Uterus (tissue), 4 donors: ENCODE data around the gene SCN2A. TPM values are rescaled to one million over a fixed set of nuclear protein-coding genes. Genes with fewer than 3 reads are reported as not detected.

Experiments
- DNase-seq, 2 donors: peaks; one replicate each; pipeline ENCODE4 v3.0.0-alpha.2; 2019 to 2020
- H3K27ac ChIP-seq, 2 donors: fragments of 200-600 bp; sonication (generic); 1 replicate in 1 of 2; 2 replicates in 1 of 2; pipeline ENCODE4 v1.5.1; 2016 to 2018
- H3K27me3 ChIP-seq, 2 donors: fragments of 200-600 bp; sonication (generic); one replicate each; pipeline ENCODE4 v1.5.1; 2018 to 2019; ENCODE audit warnings: control low read depth in 1 of 2
- H3K36me3 ChIP-seq, 2 donors: fragments of 200-600 bp; sonication (generic); one replicate each; pipeline ENCODE4 v1.5.1; 2019; ENCODE audit warnings: control low read depth in 1 of 2
- H3K4me1 ChIP-seq, 2 donors: fragments of 200-600 bp; sonication (generic); one replicate each; pipeline ENCODE4 v1.5.1; 2018 to 2019; ENCODE audit warnings: control low read depth in 1 of 2
- H3K4me3 ChIP-seq, 2 donors: fragments of 200-600 bp; sonication (generic); 1 replicate in 1 of 2; 2 replicates in 1 of 2; pipeline ENCODE4 v1.5.1; 2018 to 2019; ENCODE audit warnings: mild to moderate bottlenecking in 1 of 2
- H3K9me3 ChIP-seq, 2 donors: fragments of 200-600 bp; sonication (generic); one replicate each; pipeline ENCODE4 v1.5.1; 2019; ENCODE audit warnings: control low read depth in 1 of 2
- POLR2A ChIP-seq, 2 donors: fragments of 450-650 bp; IDR thresholded peaks; one replicate each; pipeline ENCODE4 v1.6.1; 2016; ENCODE audit warnings: antibody characterized with exemption in 2 of 2, mild to moderate bottlenecking in 1 of 2, moderate library complexity in 1 of 2
- intact Hi-C: fragments of 100-400 bp; cut with DNase I; formaldehyde crosslinking; loops from one replicate; pipeline ENCODE4 v1.15.1; 2023; ENCODE audit warnings: low total_unique reads
- total RNA-seq, 4 donors: library from RNA; depleted of rRNA in 3 of 4; stranded (reverse); fragments of >200 nt in 3 of 4; gene quantifications; one replicate each; pipeline versions ENCODE4 v1.1.0 to v1.2.4, GENCODE V29; 2014 to 2023
- TF ChIP-seq, protein P1 (sequence below), 4 experiments: fragments of 200-600 bp in 2 of 4; fragments of 450-650 bp in 2 of 4; sonication (generic) in 2 of 4; IDR thresholded peaks; one replicate each; pipeline ENCODE4 v1.5.1; 2016 to 2019; ENCODE audit warnings: antibody characterized with exemption in 4 of 4, mild to moderate bottlenecking in 2 of 4, moderate library complexity in 1 of 4
- donor health status: DM: yes; HTN: yes; CAD: no.

Gene SCN2A
- total RNA-seq = 10 to 100 TPM in 1 of 4 donors, 1 to 10 TPM in 1, under 1 TPM in 2; 0.26 to 15.8 (median 1.0) TPM

DNA sequence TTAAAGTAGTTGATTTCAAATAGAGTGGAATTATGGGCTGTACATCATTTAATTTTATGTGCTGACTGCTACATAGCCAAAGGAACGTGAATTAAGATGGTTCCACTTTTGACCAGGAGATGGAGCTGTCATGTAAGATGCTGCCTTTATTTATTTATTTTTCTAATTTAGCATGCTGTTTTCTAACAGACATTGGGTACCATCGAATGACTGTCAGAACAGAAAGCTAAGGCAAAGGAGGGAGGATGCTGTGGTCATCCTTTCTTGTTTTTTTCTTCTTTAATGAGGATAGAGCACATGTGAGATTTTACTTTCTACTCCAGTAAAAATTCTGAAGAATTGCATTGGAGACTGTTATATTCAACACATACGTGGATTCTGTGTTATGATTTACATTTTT lies at the start of gene SCN2A:
TSS of gene SCN2A (plus strand) at position 185 of the 400 bp plus-strand sequence. CDS start 56,410 bp downstream, outside the sequence.
- Histone ChIP-seq H3K4me1 (no peaks in the 10 kb centered on the region), H3K27ac (no peak within 1 kb of the TSS), H3K4me3 (no peak within 1 kb of the TSS), H3K9me3 (no peaks in the 10 kb centered on the region), H3K36me3 (no peaks in the 10 kb centered on the region), H3K27me3 (no peaks in the 10 kb centered on the region)
- TF ChIP-seq, protein P1, sequence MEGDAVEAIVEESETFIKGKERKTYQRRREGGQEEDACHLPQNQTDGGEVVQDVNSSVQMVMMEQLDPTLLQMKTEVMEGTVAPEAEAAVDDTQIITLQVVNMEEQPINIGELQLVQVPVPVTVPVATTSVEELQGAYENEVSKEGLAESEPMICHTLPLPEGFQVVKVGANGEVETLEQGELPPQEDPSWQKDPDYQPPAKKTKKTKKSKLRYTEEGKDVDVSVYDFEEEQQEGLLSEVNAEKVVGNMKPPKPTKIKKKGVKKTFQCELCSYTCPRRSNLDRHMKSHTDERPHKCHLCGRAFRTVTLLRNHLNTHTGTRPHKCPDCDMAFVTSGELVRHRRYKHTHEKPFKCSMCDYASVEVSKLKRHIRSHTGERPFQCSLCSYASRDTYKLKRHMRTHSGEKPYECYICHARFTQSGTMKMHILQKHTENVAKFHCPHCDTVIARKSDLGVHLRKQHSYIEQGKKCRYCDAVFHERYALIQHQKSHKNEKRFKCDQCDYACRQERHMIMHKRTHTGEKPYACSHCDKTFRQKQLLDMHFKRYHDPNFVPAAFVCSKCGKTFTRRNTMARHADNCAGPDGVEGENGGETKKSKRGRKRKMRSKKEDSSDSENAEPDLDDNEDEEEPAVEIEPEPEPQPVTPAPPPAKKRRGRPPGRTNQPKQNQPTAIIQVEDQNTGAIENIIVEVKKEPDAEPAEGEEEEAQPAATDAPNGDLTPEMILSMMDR (IDR thresholded peaks at IDR 0.05) = peak; percentile 26 to 52 (median 40)
- no peak for TF ChIP-seq POLR2A (IDR thresholded peaks at IDR 0.05)
- DNase-seq = no peak
- intact Hi-C loops = no loop called here

DNA sequence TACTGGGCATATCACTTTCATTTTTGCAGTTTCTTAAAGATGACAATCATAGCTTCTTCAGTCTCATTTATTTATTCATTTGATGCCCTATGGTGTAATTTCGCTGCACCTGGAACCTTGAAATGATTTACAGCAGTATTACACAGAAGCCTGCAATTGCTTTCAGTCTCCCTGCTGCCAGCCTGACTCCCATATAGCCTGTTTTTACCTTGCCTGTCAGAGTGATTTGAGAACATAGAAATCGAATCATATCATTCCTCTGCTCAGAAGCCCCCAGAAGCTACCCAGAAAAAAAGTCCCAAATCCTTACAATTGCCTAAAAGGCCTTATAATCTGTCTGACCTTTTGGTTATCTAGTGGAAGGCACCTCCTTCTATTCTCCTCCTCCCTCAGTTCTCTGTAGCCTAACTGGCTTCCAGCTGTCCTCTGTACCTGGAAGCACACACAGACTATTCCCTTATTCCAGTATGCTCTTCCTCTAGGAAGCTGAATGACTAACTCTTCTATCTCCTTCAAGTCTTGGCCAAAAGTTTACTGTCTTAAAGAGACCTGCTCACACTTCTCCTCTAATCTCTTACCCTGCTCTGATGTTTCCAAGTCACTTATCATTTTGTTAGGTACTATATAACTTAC lies 48.0 kb upstream of the SCN2A start:
- intact Hi-C loops = no loop called here
- H3K36me3 ChIP-seq = no peaks in the 10 kb centered on the region
- TF ChIP-seq POLR2A (IDR thresholded peaks at IDR 0.05) = no peak
- TF ChIP-seq, protein P1 (IDR thresholded peaks at IDR 0.05) = no peak

DNA sequence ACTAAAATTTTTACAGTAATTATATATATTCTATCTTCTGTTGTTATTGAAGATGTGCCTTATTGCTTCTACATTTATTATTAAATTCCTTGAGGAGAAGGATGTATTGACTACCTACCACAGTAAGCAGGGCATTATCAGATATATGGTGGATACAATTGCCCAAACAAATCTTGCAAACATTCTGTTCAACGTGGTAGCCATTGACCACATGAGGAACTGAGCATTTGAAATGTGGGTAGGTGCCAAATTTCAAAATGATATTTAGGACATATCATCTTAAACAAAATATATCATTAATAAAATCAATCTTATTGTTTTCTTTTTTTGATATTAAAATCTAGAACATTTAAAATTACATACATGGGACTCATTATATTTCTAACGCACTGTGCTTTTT lies 46.5 kb upstream of the SCN2A start:
- no peaks in the 10 kb centered on the region for H3K4me1 ChIP-seq
- H3K9me3 ChIP-seq = no peaks in the 10 kb centered on the region
- no peaks in the 10 kb centered on the region for H3K36me3 ChIP-seq
- no peak overlapping the region for H3K4me3 ChIP-seq
- TF ChIP-seq, protein P1 (IDR thresholded peaks at IDR 0.05) = no peak
- no peak for TF ChIP-seq POLR2A (IDR thresholded peaks at IDR 0.05)
- H3K27me3 ChIP-seq = no peaks in the 10 kb centered on the region
- no peak for DNase-seq
- intact Hi-C loops = no loop called here
- no peak overlapping the region for H3K27ac ChIP-seq

More for the DNA sequence above, 48.0 kb upstream of the SCN2A start:
- Histone ChIP-seq H3K4me3 (no peak overlapping the region), H3K27me3 (no peaks in the 10 kb centered on the region), H3K27ac (no peak overlapping the region), H3K4me1 (no peaks in the 10 kb centered on the region), H3K9me3 (no peaks in the 10 kb centered on the region)
- DNase-seq = no peak

DNA sequence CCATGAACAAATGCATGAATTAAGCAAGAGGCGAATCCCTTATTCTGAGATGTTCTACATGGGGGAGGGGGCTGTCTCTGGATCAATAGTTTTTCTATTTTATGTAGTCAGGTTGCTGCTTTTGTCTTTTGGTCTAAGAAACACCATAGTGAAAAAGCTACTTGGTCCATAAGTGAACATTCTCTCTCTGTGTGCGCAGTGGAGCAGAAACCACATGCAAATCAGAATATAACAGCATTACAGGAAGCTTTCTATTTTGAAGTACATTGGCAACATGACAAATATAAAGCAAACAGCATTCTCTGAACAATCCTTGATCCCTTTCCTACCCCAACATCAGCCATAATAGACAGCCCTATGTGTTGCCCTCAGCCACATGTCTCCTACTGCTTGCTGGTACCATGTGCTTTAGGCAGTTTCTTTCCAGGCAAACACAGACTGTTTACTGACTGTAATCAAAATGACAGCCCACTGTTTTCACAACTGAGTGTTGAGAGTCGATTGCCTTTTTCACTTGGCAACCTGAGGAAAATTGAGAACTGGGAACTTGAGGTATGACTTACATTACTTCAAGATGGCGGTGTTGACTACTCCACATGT lies 45.9 kb upstream of the SCN2A start:
- intact Hi-C loops = no loop called here
- H3K36me3 ChIP-seq = no peaks in the 10 kb centered on the region
- no peak overlapping the region for H3K27ac ChIP-seq
- no peak for TF ChIP-seq POLR2A (IDR thresholded peaks at IDR 0.05)
- TF ChIP-seq, protein P1 (IDR thresholded peaks at IDR 0.05) = no peak
- H3K9me3 ChIP-seq = no peaks in the 10 kb centered on the region
- no peaks in the 10 kb centered on the region for H3K4me1 ChIP-seq
- DNase-seq = no peak
- H3K27me3 ChIP-seq = no peaks in the 10 kb centered on the region
- no peak overlapping the region for H3K4me3 ChIP-seq

DNA sequence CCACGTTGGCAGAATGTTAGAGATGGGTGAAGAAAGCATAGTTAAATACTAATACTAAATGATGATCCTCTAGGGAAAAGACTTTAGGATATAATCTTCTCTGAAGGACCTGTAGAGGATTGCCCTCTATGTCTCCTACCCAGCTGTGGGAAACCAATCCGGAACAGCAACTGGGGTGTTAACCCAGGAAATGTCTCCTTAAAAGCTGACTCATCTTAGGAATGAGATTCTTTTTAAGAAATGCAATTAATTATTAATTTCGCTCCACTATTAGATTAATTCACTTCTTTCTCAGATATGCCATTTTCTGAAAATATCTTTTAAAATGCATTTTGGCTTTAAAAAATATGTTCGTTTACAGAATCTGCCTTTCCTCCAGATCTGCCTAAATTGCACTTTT lies 42.8 kb upstream of the SCN2A start:
- Histone ChIP-seq H3K27ac (no peak overlapping the region), H3K4me3 (no peak overlapping the region), H3K27me3 (no peaks in the 10 kb centered on the region), H3K4me1 (no peaks in the 10 kb centered on the region), H3K9me3 (no peaks in the 10 kb centered on the region), H3K36me3 (no peaks in the 10 kb centered on the region)
- no peak for DNase-seq
- intact Hi-C loops = no loop called here
- TF ChIP-seq, protein P1 (IDR thresholded peaks at IDR 0.05) = no peak
- no peak for TF ChIP-seq POLR2A (IDR thresholded peaks at IDR 0.05)
